HL-60/S4 treated with retinoic acid at 250 ng/mL for 4 days and 3 days (cell line): Measurements from ENCODE around the gene COX8C.
"Not testable (repeated sequence)": the region's sequence is repeated elsewhere in the genome, so short reads cannot be mapped to it uniquely, and the experiment has no call there.

Experiments used
- in situ Hi-C: fragments of 300-500 bp; cut with MboI; formaldehyde crosslinking; loops from 2 replicates; pipeline ENCODE4 v1.7.0; 2022; ENCODE audit warnings: low sequenced_read_pairs

The COX8C gene

GRCh38 chr14:93320489-93320888 is 26.5 kb upstream of the COX8C start:
- in situ Hi-C loops, result no loop called here

GRCh38 chr14:93322929-93323599 is 23.9 kb upstream of the COX8C start:
- in situ Hi-C loops, result no loop called here

DNA sequence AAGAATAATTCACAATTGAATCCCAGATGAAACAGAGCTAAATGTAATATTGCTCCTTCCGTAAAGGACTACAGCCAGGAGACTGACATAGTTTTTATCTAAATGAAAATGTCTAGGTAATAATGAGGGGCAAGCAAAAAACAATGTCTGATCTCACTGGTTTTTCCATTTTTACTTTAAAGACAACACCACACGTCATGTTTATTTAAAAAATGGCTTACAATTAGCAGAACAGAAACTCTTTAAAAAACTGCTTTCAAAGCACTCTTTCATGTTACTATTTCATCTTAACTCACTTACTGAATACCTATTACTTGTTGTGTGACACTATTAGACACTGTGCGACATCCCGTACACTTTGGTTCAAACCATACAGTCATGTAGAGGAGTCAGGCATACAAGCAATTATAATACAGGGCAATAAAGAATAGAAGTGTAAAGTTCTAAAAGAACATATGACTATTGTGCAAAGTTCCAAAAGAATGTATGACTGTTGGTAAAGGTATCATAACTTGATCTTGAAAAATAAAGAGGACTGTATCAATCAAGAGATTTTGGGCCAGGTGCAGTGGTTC is 23.3 kb upstream of the COX8C start:
- in situ Hi-C loops, result no loop called here

DNA sequence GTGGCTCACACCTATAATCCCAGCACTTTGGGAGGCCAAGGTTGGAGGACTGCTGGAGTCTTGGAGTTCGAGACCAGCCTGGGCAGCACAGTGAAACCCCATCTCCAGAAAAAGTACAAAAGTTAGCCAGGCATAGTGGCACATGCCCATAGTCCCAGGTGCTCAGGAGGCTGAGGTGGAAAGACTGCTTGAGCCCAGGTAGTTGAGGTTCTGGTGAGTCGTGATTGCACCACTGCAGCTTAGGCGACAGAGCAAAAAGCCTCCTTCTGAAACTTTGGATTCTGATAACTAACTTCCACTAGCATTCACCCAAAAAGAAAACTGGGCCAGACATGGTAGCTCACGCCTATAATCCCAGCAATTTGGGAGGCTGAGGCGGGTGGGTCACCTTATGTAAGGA is 20.8 kb upstream of the COX8C start:
- in situ Hi-C loops, result no loop called here

- in situ Hi-C loops, result no loop called here
These were observed 18.4 kb upstream of the COX8C start for GRCh38 chr14:93328546-93328945.

GRCh38 chr14:93329965-93330608 is 16.9 kb upstream of the COX8C start:
- in situ Hi-C loops, result no loop called here

DNA sequence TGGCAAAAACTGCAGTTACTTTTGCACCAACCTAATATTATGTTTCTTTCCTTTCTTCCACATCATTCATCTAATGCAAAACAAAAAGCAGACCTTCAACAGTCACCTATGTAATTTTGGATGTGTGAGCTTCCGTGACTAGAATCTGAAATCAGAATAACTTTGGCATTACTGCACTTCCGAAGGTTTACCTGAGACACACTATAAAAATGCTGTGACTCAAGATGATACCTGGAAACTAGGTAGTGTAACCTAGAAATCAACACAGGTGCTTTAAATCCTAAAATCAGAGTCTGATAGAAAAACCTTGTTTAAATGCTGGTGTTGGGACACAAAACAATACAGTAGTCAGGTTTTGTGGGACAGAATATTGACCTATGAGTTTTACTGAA is 16.4 kb upstream of the COX8C start:
- in situ Hi-C loops, result no loop called here

- in situ Hi-C loops, result no loop called here
These were observed 15.8 kb upstream of the COX8C start for GRCh38 chr14:93331002-93331727.

DNA sequence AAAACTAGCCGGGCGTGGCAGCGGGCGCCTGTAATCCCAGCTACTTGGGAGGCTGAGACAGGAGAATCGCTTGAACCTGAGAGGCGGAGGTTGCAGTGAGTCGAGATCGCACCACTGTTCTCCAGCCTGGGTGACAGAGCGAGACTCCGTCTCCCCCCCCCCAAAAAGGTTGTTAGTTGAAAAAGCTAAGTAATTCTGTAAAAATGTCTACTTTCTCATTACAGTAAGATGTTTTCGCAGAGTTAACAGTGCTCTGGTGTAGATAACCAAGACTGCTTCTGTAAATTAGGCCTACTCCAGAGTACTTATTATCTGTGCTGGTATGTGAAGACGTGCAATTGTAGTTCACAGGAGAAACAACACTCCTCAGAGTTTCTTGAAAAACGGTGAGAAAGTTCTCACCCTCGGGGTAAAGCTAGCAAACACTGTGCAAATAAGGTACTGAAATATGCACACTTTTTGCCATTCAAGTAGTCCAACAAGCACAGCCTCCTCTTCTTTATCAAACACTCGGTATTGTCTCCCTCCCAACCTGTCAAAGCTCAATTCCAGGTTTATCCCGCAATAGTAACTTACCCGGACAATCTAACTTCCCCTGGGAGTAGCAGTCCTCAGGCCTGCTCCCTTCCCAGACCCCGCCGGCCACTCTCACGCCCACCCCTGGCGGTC is 15.1 kb upstream of the COX8C start:
- in situ Hi-C loops, result no loop called here

DNA sequence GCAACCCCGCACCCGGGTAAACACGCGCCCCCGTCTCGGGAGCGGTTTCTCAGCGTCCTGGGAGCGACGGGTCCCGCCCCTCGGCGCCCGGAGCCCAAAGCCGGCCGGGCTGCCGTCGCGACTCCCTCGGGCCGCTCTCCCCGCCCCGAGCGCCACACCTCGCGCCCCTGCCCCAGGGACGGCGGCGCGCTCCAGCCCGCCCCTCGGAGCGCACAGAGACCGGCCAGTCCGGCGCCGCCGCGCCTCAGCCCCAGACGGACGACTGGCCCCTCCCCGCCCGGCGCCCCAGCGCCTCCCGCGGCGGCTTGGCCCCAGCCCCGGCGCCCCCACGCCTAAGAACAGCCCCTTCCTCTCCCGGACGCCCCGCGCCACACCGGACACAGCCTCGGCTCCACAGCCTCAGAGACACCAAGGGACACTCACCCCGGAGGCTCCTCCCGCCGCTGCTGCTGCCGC is 14.6 kb upstream of the COX8C start:
- in situ Hi-C loops, result no loop called here

DNA sequence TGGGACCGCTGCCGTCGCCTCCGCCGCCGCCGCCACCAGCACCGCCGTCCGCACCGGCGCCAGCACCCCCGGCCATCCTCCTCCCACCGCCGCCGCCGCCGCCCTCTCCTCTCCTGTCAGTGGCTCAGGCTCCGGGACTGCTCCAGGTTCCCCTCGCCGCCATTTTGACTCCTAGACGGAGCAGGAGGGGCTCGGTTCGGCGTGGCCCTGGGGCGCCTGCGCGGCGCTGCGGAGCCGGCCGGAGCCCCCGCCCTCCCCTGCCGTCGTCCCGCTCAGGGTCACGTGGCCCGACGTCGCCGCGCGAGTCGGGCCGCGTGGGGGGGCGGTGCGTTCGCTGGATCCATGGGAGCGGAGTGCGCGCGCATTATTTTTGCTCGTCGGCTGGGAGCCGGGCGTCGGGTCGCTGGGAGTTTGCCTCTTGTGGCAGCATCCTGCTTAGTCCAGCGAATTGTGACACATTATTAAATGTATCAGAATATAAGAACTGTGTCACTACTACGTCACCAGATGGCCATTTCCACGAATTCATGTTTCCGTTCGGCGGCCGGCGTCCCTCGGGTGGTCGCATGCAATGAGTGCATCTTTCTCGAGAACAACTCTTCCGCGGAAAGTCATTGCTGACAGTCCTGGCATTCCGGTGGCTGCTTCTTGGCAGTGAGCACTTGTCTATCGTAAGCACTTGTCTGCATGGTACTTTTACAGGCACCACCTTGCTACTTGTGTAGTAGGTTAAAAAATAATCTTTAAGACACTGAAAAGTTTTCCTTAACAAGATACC is 13.9 kb upstream of the COX8C start, which contains the start of gene BTBD7:
Gene BTBD7, minus strand, starts transcription at position 184 of the 778 bp plus-strand sequence. CDS start 36,985 bp downstream, outside the sequence.
- in situ Hi-C loops, result no loop called here

- in situ Hi-C loops, result no loop called here
These were observed 13.3 kb upstream of the COX8C start for GRCh38 chr14:93333631-93334103.

GRCh38 chr14:93337143-93337753 is 9.7 kb upstream of the COX8C start:
- in situ Hi-C loops, result no loop called here

- in situ Hi-C loops, result no loop called here
These were observed 9.1 kb upstream of the COX8C start for GRCh38 chr14:93337884-93338283.

DNA sequence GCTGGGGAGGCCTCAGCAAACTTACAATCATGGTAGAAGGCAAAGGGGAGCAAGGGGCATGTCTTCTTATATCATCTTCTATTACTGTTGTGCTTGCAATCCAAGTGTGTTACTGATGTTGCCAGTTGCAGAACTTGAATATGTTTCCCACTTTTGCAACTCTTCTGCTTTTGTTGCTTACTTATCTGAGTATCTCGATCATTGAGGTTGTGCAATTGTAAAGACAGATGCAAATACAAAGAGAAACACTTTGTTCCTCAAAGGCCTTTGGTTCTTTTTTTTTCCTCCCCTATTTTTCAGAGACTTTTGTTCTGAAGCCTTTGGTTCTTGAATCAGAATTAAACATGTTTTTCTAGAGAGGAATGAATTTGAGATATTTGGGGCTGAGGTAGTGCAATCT is 3.7 kb upstream of the COX8C start:
- in situ Hi-C loops, result no loop called here

- in situ Hi-C loops, result no loop called here
These were observed 3.2 kb upstream of the COX8C start for GRCh38 chr14:93343797-93344196.

- in situ Hi-C loops, result no loop called here
These were observed 868 bp downstream of the COX8C start for GRCh38 chr14:93347850-93348249.

- in situ Hi-C loops, result no loop called here
These were observed 1.3 kb downstream of the COX8C start for GRCh38 chr14:93348292-93348691.

- in situ Hi-C loops, result not testable (repeated sequence)
These were observed 7.9 kb downstream of the COX8C start for GRCh38 chr14:93354873-93355272.
